HG02571 (cell line): ENCODE results near the gene TUSC1.
"Not testable (repeated sequence)": the region's sequence is repeated elsewhere in the genome, so short reads cannot be mapped to it uniquely, and the experiment has no call there.

Experiments used
- ATAC-seq: cut with Tn5 transposase; IDR thresholded peaks from one replicate; pipeline ENCODE4 v1.9.1; 2021; ENCODE audit warnings: mild to moderate bottlenecking, moderate library complexity; ENCODE audit not compliant: unreplicated experiment

TUSC1 gene

GRCh38 chr9:25678147-25678666 lies at the start of gene TUSC1:
Gene TUSC1, minus strand, starts transcription at chr9:25678444. Its CDS starts 132 bp downstream, at chr9:25678312.
- ATAC-seq = peak; percentile 65

GRCh38 chr9:25726871-25727410 lies 48.7 kb upstream of the TUSC1 start:
- no peak for ATAC-seq

- no peak for ATAC-seq
These were observed 46.2 kb upstream of the TUSC1 start for GRCh38 chr9:25724424-25724823.

- no peak for ATAC-seq
These were observed 38.1 kb upstream of the TUSC1 start for GRCh38 chr9:25716220-25716872.

GRCh38 chr9:25709941-25710340 lies 31.7 kb upstream of the TUSC1 start:
- ATAC-seq = no peak

GRCh38 chr9:25704800-25705199 lies 26.6 kb upstream of the TUSC1 start:
- no peak for ATAC-seq

- ATAC-seq = no peak
These were observed 25.6 kb upstream of the TUSC1 start for GRCh38 chr9:25703701-25704357.

GRCh38 chr9:25702536-25702935 lies 24.3 kb upstream of the TUSC1 start:
- no peak for ATAC-seq

GRCh38 chr9:25700899-25701298 lies 22.7 kb upstream of the TUSC1 start:
- ATAC-seq = not testable (repeated sequence)

GRCh38 chr9:25700430-25700829 lies 22.2 kb upstream of the TUSC1 start:
- ATAC-seq = no peak

- ATAC-seq = no peak
These were observed 13.5 kb upstream of the TUSC1 start for GRCh38 chr9:25691786-25692185.

- ATAC-seq = no peak
These were observed 6.1 kb upstream of the TUSC1 start for GRCh38 chr9:25684321-25684720.

- ATAC-seq = no peak
These were observed 3.0 kb upstream of the TUSC1 start for GRCh38 chr9:25681266-25681665.

- no peak for ATAC-seq
These were observed 659 bp upstream of the TUSC1 start for GRCh38 chr9:25678846-25679360.

- peak; percentile 59 for ATAC-seq
These were observed 720 bp downstream of the TUSC1 start for GRCh38 chr9:25677301-25678146.

GRCh38 chr9:25675858-25676257 lies 2.4 kb downstream of the TUSC1 start:
- ATAC-seq = not testable (repeated sequence)

GRCh38 chr9:25658571-25658970 lies 19.7 kb downstream of the TUSC1 start:
- no peak for ATAC-seq

GRCh38 chr9:25654417-25654816 lies 23.8 kb downstream of the TUSC1 start:
- no peak for ATAC-seq

- ATAC-seq = no peak
These were observed 30.1 kb downstream of the TUSC1 start for GRCh38 chr9:25648116-25648515.

GRCh38 chr9:25636026-25636425 lies 42.2 kb downstream of the TUSC1 start:
- ATAC-seq = no peak

- ATAC-seq = no peak
These were observed 49.0 kb downstream of the TUSC1 start for GRCh38 chr9:25629231-25629630.
